ENCODE measurements around the gene CAD. TPM values are rescaled to one million over a fixed set of nuclear protein-coding genes. Genes with fewer than 3 reads are reported as not detected.

Gene CAD
- total RNA-seq, 1 donor from 2014 or later = 27.1 TPM

GRCh38 chr2:27250652-27251379 is 33.6 kb downstream of the CAD start:
- DNase-seq = no peak
- H3K36me3 ChIP-seq = no peaks in the 10 kb centered on the region
- H3K4me3 ChIP-seq = no peak overlapping the region
- no peak for ATAC-seq
- H3K9me3 ChIP-seq = no peaks in the 10 kb centered on the region
- H3K27ac ChIP-seq = no peak overlapping the region
- intact Hi-C loops (cut with DNase I) = no loop called here
- peaks cover 33% of the 10 kb centered on the region for H3K27me3 ChIP-seq
- peaks cover 5% of the 10 kb centered on the region for H3K4me1 ChIP-seq
- no peak for TF ChIP-seq CTCF (IDR thresholded peaks at IDR 0.05)

DNA sequence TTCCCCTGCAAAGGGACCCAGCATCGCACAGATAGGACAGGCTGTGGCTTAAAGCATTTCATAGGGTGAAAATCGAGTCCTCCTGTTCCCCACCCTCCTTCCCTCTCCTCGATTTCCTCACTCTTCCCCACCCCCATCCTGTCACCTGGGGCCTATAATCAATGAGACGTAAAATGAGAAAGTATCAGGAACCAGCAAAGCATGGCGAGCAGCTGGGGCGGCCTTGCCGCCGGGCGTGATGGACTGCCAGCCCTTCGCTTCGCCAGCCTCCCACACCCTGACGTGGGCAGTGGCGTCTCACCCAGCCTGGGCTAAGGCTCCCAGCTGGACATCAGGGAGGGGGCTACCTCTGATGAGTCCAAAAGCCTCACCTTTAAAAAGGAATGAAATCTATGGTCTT is 34.6 kb downstream of the CAD start:
- ATAC-seq = no peak
- Histone ChIP-seq H3K36me3 (no peaks in the 10 kb centered on the region), H3K27ac (no peak overlapping the region), H3K9me3 (no peaks in the 10 kb centered on the region), H3K4me3 (no peak overlapping the region), H3K27me3 (peaks cover 36% of the 10 kb centered on the region), H3K4me1 (peaks cover 5% of the 10 kb centered on the region)
- TF ChIP-seq CTCF (IDR thresholded peaks at IDR 0.05) = no peak
- intact Hi-C loops (cut with DNase I) = no loop called here
- DNase-seq = no peak

- intact Hi-C loops (cut with DNase I) = no loop called here
Measured at GRCh38 chr2:27255187-27255586, 38.0 kb downstream of the CAD start.

GRCh38 chr2:27255660-27256059 is 38.5 kb downstream of the CAD start:
- H3K9me3 ChIP-seq = no peaks in the 10 kb centered on the region
- H3K4me1 ChIP-seq = no peaks in the 10 kb centered on the region
- peaks cover 46% of the 10 kb centered on the region for H3K27me3 ChIP-seq
- no peak for TF ChIP-seq CTCF (IDR thresholded peaks at IDR 0.05)
- DNase-seq (no peak), ATAC-seq (no peak)
- H3K27ac ChIP-seq = no peak overlapping the region
- no peak overlapping the region for H3K4me3 ChIP-seq
- no peaks in the 10 kb centered on the region for H3K36me3 ChIP-seq
- intact Hi-C loops (cut with DNase I) = no loop called here

More at GRCh38 chr2:27255187-27255586, 38.0 kb downstream of the CAD start:
- Histone ChIP-seq H3K36me3 (no peaks in the 10 kb centered on the region), H3K27ac (no peak overlapping the region), H3K4me1 (peaks cover 2% of the 10 kb centered on the region), H3K27me3 (peaks cover 46% of the 10 kb centered on the region), H3K4me3 (no peak overlapping the region), H3K9me3 (no peaks in the 10 kb centered on the region)
- ATAC-seq = no peak
- TF ChIP-seq CTCF (IDR thresholded peaks at IDR 0.05) = no peak
- no peak for DNase-seq

GRCh38 chr2:27256855-27257454 is 39.8 kb downstream of the CAD start:
- Histone ChIP-seq H3K36me3 (no peaks in the 10 kb centered on the region), H3K27ac (no peak overlapping the region), H3K4me3 (no peak overlapping the region), H3K4me1 (no peaks in the 10 kb centered on the region), H3K27me3 (peaks cover 47% of the 10 kb centered on the region), H3K9me3 (no peaks in the 10 kb centered on the region)
- no peak for TF ChIP-seq CTCF (IDR thresholded peaks at IDR 0.05)
- intact Hi-C loops (cut with DNase I) = no loop called here
- DNase-seq (no peak), ATAC-seq (no peak)
